Activated effector memory CD4-positive, alpha-beta T cell treated with anti-CD3 and anti-CD28 coated beads, Interleukin-2, amount 50 U/mL, for 16 hours (primary cell): Measurements from ENCODE around the gene RBM47.
"Not testable (repeated sequence)": the region's sequence is repeated elsewhere in the genome, so short reads cannot be mapped to it uniquely, and the experiment has no call there.

Experiments used
- DNase-seq: peaks from one replicate; pipeline ENCODE4 v3.0.0-alpha.2; 2020

Gene RBM47

DNA sequence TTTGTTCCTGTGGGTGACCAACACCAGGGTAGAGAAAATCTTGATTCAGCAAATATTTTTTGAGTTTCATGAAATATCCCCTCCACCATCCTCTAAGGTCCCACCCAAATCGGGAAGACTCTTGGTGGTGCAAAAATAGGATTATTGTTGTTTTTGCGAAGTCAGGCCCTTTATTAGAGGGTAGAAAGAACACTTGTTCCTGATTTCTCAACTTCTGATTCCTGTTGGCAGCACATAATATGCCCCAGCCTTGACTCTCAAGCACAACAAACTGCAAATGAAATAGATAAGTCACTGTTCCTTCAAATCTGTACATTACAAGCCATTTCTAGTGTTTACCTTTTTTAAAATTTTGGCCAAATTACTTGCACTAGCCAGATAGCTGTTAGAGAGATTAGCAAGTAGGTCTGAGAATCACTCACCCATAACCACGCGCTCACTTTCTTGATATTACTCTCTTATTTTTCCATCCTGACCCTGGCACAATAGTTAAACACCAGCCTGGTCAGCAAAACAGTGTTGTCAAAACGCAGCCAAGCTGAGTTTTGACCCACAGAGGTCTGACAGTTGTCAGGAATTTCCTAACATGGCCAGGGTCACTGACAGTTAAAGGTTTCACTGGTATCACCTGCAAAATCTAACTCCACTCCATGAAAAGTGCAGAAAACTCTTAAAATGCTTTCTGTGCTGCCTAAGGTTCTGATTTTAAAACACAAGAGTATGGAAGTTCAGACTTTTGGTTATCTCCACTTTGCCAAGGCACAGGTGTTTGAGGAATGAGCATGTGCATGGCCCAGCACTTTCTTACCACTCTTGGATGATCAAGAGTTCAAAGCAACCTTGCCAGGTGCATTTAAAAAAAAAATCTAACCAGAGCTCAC is 69.8 kb downstream of the RBM47 start:
- no peak for DNase-seq

DNA sequence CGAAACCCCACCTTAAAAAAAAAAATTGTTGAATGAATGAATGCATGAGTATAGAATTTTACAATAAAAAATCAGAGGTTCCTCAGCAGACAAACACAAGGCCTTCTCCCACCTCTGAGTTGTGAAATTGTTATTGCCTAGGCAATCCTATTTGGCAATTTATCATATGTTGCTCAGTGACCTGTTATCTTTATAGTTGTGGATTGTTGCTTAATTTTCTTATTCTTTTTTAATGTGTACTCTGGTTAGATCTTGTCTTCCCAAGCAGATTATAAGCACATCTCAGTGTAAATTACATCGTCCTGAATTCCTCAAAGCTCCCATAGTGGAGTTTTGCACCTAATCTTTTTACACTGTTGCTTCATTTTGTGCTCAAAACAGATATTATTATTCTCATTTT is 71.9 kb downstream of the RBM47 start:
- no peak for DNase-seq

DNA sequence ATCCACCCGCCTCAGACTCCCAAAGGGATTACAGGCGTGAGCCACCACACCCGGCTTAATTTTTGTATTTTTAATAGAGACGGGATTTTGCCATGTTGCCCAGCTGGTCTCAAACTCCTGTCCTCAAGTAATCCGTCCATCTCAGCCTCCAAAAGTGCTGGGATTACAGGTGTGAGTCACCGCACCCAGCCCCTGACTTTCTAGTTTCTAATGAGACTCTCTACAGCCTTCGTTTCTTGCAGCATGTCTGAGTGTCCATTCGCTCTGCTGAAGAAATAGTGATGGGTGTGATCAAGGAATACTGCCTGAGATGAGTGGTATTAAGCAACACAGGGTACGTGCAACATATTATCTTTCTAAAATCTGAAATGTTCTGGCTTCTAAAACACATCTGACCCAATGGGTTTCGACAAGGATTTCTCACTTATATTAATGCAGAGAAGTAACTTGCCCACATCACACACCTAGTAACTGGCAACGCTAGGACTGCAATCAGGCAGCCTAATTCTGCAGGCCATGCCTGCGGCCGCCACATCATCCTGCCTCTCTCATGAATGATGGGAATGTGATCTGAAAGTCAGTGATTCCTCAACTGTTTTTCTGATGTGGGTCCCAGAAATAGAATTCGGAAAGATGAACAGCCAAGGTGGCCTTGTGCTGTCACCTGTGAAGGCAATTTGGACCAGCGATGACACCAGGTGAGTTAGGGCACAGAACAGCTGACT is 74.3 kb downstream of the RBM47 start:
- no peak for DNase-seq

DNA sequence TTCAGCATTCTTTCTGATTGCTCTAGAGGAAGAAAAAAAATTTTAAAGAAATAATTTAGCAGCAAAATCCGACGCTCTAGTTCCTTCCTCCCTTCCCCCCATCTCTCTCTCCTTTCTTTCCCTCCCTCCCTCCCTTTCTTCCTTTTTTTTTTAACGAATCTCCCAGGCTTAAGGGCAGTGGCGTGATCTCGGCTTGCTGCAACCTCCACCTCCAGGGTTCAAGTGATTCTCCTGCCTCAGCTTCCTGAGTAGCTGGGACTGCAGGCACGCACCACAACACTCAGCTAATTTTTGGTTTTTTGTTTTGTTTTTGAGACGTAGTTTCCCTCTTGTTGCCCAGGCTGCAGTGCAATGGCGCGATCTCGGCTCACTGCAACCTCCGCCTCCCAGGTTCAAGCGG is 75.0 kb downstream of the RBM47 start:
- DNase-seq: not testable (repeated sequence)

DNA sequence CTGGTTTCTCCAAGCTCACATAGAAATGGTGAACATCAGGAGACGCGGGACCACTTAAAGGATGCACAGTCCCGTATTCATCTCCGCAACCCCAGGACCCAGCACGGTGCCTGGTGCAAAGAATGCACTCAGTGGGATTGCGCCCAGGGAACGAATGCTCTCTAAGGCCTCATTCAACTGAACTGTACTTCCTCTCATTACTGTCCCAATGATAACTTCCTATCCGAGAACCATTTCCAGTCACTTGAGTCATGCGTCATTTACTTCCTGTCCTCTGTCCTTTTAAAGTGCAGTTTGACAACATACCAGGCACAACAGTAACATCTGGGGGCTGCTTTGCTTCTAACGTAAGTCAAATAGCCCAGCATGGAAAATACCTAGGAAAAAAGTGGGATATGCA is 75.7 kb downstream of the RBM47 start:
- no peak for DNase-seq

DNA sequence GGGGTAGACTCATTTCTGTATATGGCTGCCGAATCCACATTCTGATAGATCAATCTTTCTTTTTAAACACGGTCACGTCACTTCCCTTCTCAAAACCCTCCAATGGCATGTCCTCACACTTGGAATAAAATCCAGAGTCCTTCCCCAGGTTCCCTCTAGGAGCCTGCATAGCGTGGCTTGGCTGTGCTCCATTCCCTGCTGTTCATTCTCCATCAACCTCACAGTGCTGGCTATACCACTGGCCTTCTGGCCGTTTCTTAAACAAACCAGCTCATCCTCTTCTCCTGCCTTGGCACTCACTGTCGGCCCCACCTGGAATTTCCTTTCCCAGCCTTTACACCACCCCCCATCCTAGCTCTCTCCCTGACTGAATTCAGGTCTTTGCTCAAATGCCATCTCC is 77.1 kb downstream of the RBM47 start:
- DNase-seq: no peak

DNA sequence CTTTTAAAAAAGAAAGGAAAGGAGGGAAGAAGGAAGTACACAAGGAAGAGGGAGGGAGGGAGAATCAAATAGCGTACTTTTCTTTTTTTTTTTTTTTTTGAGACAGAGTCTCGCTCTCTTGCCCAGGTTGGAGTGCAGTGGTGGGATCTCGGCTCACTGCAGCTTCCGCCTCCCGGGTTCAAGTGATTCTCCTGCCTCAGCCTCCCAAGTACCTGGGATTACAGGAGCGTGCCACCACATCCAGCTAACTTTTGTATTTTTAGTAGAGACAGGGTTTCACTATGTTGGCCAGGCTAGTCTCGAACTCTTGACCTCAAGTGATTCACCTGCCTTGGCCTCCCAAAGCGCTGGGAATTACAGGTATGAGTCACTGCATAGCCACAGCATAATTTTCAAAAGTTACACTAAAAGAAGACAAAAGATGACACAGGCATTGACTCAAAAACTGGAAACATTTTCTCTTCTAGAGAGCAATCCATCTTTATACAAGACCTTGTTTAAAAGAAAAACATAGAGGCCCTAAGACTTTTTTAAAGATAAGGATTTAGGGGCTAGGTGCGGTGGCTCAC is 78.0 kb downstream of the RBM47 start:
- DNase-seq: not testable (repeated sequence)

DNA sequence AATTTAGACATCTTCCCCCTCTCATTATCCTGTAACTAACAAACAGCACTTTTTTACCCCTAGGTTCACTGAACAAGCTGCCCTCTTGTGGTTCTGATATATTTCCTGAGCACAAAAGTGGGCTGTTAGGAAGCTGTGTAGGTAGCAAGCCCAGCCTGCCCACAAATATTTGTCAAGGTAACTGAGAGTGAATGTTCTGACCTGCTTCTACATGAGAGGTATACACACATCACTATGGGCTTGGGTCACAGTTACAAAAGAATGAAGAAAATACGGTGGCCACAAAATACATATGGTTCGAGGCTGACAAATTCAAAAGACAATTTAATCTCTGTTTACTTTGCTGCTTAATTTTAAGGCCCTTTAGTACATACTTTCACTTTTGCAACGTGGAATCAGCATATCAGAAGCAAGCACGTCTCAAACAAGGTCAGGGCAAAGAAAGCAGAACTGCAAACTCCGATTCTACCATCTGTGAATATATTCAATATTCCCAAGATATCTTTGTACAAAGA is 78.7 kb downstream of the RBM47 start:
- DNase-seq: no peak

DNA sequence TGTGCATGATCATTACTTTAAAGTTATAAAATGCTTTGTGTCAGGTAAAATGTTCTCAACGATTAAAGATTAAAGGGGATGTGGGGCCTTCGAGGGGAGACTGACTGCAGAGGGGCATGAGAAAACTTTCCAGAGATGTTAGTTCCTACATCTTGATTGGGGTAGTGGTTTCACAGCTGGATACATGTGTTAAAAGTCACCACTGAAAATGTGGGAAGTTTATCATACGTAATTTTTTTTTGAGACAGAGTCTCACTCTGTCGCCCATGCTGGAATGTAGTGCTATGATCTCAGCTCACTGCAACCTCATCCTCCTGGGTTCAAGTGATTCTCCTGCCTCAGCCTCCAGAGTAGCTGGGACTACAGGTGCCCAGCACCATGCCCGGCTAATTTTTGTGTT is 79.5 kb downstream of the RBM47 start:
- DNase-seq: no peak

DNA sequence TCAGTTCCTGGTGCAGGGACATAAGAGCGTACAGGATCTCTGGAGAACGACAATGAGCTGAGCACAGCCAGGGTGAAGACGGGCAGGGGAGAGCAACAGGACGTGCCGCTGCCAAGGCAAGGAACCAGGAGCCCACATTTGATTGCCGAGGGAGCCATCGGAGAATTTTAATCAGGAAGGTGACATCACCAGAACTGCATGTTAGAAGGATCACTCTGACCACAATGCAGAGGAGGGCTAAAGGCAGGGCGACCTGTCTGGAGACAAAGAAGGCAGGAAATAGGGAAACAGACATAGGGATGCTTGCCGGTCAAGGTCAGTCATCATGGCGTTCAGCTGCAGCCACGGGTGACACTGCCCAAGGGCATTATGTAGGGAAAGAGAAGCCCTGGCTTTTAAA is 81.4 kb downstream of the RBM47 start:
- DNase-seq: no peak

DNA sequence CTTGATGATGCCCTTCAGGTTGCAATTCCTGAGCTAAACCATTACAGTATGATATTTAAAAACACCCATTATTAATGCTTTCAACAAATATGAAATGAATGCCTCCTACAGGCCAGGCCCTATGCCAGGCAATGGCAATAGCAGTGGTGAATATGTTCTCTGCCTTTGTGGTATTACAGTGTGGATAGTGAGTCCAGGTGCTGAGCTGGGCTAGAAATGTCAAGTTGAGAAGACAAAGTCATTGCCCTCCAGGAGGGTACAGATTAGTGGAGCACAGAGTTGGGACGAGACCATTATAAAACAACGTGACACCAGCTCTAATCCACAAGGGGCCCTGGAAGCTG is 81.9 kb downstream of the RBM47 start:
- DNase-seq: no peak

DNA sequence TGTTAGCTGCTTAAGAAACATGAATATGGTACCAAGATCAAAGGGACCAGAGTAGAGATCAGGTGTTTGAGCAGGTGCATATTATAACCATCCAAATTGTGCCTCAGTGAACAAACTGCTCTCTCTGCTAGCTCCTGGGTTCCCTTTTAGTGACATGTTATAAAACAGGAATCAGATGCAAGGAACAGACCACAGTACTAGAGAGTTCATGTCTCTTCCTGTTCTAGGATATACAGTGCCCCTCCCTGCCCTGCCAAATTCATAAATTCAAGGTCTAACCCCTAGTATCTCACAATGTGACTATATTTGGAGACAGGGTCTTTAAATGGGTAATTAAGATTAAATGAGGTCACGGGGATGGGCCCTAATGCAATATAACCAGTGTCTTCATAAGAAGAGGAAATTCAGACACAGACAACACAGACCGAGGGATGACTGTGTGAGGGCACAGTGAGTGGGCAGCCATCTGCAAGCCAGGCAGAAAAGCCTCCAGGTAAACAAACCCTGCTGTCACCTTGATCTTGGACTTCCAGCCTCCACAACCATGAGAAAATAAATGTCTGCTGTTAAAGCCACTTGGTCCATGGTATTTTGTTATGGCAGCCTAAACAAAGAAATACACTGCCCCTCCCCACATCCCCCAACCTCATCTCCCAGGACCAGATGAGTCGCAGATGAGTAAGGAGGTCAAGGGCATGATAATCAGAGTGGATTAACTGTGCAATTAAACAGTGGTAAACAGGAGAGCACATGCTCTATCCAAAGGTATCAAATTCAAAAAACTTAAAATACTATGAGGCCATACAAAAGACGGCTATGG is 82.5 kb downstream of the RBM47 start:
- no peak for DNase-seq

DNA sequence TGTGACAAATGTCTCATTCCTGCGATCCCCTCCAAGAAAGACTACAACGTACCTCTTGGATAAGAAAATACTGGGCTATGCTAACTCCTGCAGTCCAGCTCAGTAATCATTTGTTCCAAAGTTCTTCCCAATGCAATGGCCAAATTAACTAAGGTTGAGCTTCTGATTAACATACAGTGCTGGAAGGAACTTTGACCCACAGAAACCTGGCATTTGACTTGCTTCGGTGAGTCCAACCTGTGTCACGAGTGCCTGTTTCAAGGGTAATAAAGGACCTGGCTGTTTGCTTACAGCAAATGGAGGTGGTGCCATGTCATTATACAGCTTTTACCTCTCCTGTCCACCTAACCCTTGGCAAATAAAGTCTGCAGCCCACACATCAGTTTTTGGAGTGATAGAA is 83.2 kb downstream of the RBM47 start:
- DNase-seq: no peak

DNA sequence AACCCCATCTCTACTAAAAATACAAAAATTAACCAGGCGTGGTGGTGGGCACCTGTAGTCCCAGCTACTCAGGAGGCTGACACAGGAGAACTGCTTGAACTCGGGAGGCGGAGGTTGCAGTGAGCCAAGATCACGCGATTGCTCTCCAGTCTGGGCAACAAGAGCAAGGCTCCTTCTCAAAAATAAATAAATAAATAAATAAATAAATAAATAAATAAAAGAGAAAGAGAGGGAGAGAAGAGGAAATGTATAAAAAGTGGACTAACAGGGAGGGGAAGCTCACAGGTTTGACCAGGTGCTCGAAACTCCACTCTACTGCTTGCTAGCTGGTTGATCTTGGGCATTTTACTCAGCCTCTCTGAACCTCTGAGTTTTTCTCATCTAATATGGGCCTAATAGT is 84.2 kb downstream of the RBM47 start:
- DNase-seq: not testable (repeated sequence)

DNA sequence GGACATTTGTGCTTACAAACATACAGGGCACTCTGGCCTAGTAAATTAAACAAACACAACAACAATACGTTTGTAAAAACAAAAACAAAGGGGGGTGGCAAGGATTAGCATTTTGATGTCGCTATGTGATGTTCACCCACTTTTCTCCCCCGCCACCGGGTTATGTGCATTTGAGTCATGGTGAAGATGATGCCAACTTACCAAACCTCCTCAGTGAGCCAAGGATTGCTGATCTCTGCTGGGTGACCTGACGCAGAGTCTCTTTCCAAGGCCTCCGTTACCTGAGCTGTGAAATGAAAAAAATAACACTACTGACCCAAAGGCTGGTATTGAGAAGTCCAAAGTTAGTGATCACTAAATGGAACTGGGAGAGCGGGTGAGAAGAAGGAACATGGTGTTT is 85.4 kb downstream of the RBM47 start:
- no peak for DNase-seq

DNA sequence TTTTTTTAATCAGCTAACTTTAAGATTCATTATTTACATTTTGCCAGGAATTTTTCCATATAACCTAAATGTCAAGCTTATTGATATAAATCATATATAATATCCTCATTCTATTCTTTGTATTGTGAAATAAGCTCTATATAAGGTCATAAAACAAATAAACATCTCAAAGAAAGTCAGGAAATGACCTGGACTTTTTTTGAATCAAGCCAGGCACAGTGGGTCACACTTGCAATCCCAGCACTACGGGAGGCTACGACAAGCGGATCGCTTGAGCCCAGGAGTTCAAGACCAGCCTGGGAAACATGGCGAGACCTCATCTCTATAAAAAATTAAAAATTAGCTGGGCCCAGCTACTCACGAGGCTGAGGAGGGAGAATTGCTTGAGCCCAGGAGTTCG is 88.9 kb downstream of the RBM47 start:
- no peak for DNase-seq

DNA sequence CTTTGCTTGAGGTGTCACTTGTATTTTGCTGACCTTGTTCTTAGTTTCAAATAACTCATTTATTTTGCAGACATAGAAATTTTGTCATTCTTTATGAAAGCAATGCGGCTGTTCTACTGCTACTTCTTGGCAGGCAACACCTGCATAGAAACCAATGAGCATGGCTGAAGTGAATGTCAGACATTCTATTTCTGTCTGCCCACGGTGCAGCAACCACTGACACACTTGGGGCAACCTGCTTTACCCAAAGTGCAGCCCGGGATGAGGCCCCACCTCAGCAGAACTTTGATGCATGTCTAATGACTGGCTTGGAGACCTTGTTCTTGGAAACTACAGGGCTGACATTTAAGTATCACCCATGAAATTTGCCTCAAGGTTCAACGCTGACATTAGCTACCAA is 93.6 kb downstream of the RBM47 start:
- DNase-seq: no peak

DNA sequence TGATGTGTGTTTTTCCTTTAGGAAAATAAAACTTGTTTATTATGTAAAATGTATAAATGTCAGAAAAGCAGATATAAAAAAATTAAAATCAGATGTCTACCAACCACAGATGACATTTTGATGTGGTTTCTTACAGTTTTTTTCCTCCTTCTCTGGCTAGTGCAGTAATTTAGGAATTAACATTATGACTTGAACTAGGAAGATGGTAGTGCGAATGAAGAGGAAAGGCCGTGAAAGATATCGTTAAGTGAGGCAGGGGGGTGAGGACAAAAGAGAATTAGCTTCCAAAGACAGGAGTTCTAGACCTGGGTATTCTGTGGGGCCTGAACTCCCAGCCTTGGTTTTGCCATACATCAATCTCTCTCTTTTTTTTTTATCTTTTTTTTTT is 98.0 kb downstream of the RBM47 start:
- DNase-seq: no peak

DNA sequence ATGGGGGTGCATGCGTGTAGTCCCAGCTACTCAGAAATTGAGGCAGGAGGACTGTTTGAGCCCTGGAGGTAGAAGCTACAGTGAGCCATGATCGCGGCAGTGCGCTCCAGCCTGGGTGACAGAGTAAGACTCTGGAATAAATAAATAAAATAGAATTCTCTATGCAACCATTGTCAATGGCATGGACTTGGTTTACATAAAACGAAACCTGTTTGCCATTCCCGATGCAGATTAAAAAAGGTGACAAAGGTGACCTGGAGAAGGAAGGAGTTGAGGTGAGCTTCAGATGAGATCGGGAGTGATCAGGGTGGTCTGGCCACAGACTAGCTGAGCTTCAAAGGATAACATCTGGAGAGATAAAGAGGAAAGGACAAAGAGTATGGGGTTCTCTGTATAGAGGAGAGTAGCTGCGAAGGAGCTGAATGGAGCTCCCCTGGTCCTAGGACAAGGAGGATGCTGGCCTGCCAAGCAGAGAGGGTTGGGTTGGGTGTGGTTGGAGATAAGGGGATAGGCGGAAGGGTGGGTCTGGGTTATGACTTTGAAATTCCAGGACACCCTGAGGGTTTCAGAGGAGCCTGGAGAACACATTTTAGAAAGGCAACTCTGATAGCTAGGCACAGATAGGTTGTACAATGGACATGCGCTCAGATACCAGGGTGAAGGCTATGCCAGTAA is 98.6 kb downstream of the RBM47 start:
- no peak for DNase-seq

DNA sequence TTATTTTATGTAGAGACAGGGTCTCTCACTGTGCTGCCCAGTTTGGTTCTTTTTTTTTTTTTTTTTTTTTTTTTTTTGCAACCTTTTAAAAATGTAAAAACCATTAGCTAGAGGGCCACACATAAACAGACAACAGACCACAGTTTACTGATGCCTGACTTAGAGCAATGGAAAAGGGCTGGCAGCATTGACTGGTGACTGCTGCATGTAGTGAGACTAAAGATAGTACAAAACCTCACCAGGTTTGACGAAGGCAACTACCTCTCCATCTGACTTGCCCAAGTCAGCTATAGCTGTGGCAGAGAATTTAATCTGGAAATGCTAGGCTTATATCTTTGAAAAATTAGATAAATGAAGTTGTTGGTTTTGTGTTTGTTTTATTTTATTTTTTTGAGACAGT is 102.9 kb downstream of the RBM47 start:
- no peak for DNase-seq

DNA sequence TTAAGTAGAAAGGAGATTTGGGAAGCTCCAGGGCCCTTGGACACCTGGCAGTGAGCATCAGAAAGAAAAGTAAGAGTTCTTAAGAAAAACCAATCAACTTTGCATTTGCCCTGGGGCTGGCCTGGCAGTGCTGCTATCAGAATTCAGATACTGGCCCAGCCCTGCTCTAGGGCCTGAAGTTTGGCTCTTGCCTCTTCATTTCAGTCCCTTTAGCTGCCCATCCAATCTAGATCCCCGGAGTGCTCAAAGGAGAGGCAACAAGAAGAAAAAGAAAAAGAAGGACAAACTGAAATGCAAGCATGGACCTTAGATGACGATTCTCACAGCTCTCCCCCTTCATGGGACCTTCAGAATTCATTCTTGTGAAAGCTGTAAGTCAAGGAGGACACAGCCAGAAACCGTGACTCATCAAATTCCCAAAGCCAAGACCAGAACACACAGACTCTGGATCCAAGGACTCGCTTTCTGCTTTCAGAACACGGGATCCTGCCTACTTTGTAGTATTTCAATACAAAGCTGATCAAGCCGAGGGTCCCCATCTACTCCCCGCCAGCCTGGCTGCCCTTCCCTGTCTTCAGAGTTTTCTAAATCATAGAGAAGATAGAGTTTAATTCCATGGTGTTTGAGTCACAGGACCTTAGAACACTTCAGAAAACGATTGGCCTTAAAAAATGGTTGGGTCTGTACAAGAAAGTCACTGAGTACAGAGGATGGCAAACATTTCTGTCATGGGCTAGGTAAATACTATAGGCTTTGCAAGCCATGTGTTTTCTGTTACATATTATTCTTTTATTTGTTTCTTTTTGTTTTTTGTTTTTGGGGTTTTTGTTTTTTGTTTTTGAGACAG is 103.7 kb downstream of the RBM47 start:
- DNase-seq: no peak
